ENCODE measurements around the gene LAMC2. TPM values are rescaled to one million over a fixed set of nuclear protein-coding genes. Genes with fewer than 3 reads are reported as not detected.

LAMC2 gene
- total RNA-seq, 1 donor from 2014 or later: not detected

DNA sequence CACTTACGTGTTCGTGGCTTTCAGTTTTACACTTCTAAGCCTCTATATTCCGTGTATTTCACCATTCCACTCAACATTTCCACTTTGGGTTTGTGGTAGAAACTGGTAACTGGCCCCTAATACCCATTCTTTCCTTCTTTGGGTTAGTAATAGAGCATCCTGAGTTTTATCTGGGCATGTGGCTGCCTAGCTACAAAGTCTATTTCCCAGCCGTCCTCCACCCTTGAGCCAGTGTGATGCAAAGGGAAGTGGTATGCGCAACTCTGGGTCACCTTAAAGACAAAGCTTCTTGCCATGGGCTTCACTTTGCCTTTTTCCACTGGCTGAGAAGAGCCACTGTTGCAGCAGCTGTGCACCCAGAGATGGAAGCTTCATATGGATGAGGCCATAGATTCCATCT is 73.9 kb downstream of the LAMC2 start:
- no peak overlapping the region for H3K27ac Mint-ChIP-seq
- ATAC-seq (ENCODE audit: low read depth) (no peak), DNase-seq (no peak)
- H3K4me3 Mint-ChIP-seq: no peak overlapping the region
- POLR2A ChIA-PET: no interaction called here
- no peaks in the 10 kb centered on the region for H3K4me1 Mint-ChIP-seq
- peaks cover 45% of the 10 kb centered on the region for H3K27me3 Mint-ChIP-seq
- no peaks in the 10 kb centered on the region for H3K9me3 Mint-ChIP-seq
- CTCF ChIA-PET: no interaction called here
- H3K36me3 Mint-ChIP-seq (ENCODE audit: low read depth): no peaks in the 10 kb centered on the region
- intact Hi-C loops (cut with micrococcal nuclease): no loop called here
- TF ChIP-seq, protein P1, sequence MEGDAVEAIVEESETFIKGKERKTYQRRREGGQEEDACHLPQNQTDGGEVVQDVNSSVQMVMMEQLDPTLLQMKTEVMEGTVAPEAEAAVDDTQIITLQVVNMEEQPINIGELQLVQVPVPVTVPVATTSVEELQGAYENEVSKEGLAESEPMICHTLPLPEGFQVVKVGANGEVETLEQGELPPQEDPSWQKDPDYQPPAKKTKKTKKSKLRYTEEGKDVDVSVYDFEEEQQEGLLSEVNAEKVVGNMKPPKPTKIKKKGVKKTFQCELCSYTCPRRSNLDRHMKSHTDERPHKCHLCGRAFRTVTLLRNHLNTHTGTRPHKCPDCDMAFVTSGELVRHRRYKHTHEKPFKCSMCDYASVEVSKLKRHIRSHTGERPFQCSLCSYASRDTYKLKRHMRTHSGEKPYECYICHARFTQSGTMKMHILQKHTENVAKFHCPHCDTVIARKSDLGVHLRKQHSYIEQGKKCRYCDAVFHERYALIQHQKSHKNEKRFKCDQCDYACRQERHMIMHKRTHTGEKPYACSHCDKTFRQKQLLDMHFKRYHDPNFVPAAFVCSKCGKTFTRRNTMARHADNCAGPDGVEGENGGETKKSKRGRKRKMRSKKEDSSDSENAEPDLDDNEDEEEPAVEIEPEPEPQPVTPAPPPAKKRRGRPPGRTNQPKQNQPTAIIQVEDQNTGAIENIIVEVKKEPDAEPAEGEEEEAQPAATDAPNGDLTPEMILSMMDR (IDR thresholded peaks at IDR 0.05): no peak

DNA sequence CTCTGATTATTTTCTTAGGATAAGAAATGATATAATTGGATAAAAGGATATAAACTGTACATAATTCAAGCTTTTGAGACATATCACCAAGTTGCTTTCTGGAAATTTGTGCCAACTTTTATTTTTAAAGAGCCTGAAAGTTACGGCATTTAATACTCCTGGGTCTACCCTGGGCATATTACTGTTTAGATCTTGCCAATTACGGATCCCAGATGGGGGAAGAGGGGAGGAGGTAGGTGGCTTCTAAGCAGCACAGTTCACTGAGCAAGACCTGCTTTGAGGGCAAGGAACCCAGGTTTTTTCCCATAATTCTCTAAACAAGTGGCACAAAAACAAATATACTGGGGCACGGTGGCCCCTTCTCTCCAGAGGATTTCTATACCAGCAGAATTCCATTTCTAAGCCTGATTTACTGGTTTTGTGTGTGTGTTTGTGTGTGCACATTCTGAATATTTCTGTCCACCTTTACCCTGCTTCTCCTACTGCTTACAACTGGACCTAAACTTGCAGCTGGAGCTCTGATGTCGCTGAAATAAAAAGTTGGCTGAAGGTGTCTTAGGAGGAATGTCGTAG is 76.7 kb downstream of the LAMC2 start:
- intact Hi-C loops (cut with micrococcal nuclease): no loop called here
- TF ChIP-seq, protein P1 (IDR thresholded peaks at IDR 0.05): no peak
- Mint-ChIP-seq H3K27me3 (peaks cover 51% of the 10 kb centered on the region), H3K27ac (no peak overlapping the region), H3K4me3 (no peak overlapping the region), H3K9me3 (no peaks in the 10 kb centered on the region), H3K4me1 (no peaks in the 10 kb centered on the region), H3K36me3 (ENCODE audit: low read depth) (no peaks in the 10 kb centered on the region)
- POLR2A ChIA-PET: no interaction called here
- no peak for ATAC-seq (ENCODE audit: low read depth)
- no peak for DNase-seq
- CTCF ChIA-PET: no interaction called here

DNA sequence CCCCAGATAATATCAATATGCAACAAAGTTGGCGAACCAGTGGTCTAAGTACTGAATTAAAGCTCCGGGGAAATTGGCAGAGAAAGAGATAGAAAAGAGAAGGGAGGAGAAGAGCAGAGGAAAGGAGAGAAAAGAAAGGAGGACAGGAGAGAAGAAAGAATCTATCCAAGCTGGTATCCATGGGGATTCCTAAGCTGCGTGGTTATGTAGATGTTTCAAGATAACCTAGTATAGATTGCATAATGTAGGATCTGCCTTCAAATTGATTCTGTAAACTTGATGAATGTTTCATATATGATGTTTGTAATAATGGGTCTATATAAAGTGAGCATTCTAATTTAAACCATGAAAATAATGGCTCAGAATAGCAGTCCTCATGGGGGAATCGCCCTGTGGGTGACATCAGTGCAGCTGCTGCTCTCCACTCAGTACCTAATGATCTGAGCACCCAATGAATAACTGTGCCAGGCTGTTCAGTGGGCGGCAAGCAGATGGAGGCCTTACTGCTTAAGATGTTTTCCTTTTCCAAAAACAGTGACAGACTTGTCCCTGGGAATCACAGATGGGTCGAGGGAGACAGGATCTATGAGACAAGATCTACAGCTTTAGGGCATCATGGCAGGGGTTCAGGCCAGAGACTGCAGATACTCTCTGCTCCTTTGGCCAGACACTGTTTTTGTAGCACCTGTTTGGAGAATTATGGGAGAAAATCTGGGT is 78.0 kb downstream of the LAMC2 start:
- ATAC-seq (ENCODE audit: low read depth) (no peak), DNase-seq (no peak)
- TF ChIP-seq, protein P1 (IDR thresholded peaks at IDR 0.05): no peak
- H3K4me1 Mint-ChIP-seq: no peaks in the 10 kb centered on the region
- intact Hi-C loops (cut with micrococcal nuclease): no loop called here
- POLR2A ChIA-PET: no interaction called here
- H3K9me3 Mint-ChIP-seq: no peaks in the 10 kb centered on the region
- H3K27ac Mint-ChIP-seq: no peak overlapping the region
- no peak overlapping the region for H3K4me3 Mint-ChIP-seq
- no peaks in the 10 kb centered on the region for H3K36me3 Mint-ChIP-seq (ENCODE audit: low read depth)
- H3K27me3 Mint-ChIP-seq: peaks cover 50% of the 10 kb centered on the region
- CTCF ChIA-PET: no interaction called here

DNA sequence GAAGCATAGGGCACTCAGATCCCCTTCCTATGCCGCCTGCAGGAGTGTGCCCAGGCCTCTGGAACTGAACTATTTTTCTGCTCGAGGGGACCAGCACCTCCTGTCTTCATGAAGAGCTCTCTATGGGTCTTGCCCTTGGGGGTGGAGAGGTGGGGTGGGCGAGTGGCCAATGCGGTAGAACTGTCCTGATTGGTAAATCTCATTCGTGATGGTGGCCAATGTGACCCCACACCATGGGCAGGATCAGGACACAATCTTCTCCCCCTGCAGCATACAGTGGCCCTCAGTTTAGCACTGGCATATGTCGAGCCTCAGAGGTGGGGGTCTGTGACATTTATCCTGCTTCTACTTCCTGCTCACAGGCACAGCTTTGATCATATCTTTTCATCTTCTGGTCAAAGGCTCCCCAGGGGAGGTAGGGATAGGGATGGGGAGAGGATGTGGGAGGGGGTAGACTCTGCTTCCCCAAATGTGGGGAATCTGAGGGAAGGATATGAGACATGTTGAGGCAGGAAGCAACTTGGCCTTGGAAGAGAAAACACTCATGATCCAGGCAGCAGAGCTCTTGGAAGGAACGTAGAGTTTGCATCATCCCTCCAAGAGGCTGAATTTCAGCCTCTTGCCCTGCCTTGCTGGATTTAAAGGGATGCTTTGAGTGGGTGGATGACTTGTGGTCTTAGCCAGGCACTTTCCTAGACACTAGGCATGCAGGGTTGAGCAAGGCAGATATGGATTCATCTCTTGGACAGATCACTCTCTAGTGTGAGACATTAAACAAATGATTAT is 81.8 kb downstream of the LAMC2 start:
- ATAC-seq (ENCODE audit: low read depth) (no peak), DNase-seq (no peak)
- CTCF ChIA-PET: no interaction called here
- H3K9me3 Mint-ChIP-seq: no peaks in the 10 kb centered on the region
- TF ChIP-seq, protein P1 (IDR thresholded peaks at IDR 0.05): no peak
- H3K36me3 Mint-ChIP-seq (ENCODE audit: low read depth): no peaks in the 10 kb centered on the region
- no peaks in the 10 kb centered on the region for H3K4me1 Mint-ChIP-seq
- H3K27me3 Mint-ChIP-seq: peaks cover 35% of the 10 kb centered on the region
- H3K4me3 Mint-ChIP-seq: no peak overlapping the region
- intact Hi-C loops (cut with micrococcal nuclease): no loop called here
- POLR2A ChIA-PET: no interaction called here
- no peak overlapping the region for H3K27ac Mint-ChIP-seq

DNA sequence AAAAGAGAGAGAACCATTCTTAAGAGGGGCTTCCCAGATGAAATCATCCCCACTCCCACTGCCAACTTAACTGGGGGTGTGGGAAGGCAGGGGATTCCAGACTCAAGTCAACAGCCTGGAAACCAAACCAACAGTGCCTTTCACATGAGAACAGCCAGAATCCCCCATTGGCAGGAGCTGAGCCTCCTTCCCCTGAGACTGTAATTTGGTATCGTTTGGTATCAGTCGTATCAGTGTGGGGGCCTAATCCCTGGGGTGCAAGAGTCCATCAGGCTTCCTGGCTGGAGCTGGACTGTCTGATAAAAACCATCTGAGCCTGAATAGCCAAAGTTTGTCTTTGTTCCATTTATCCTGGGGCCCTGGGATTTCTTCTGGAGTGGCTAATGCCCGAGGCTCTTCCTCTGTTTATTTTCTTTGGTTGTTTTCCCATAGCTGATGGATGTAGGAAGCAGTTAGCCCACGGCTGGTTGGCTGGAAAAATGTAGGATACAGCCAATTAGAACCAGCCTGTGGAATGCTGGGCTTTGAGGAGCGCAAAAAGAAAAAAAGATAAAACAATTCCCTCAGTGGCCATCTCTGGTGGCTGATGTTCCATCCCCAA is 84.6 kb downstream of the LAMC2 start:
- Mint-ChIP-seq H3K9me3 (no peaks in the 10 kb centered on the region), H3K27ac (no peak overlapping the region), H3K27me3 (peaks cover 14% of the 10 kb centered on the region), H3K4me1 (no peaks in the 10 kb centered on the region), H3K4me3 (no peak overlapping the region), H3K36me3 (ENCODE audit: low read depth) (no peaks in the 10 kb centered on the region)
- ATAC-seq (ENCODE audit: low read depth) (no peak), DNase-seq (no peak)
- TF ChIP-seq, protein P1 (IDR thresholded peaks at IDR 0.05): no peak
- intact Hi-C loops (cut with micrococcal nuclease): no loop called here
- ChIA-PET POLR2A (no interaction called here), CTCF (no interaction called here)

Measured in activated B cell treated with CpG ODN at 0.5 μM for 24 hours (primary cell).